HepG2 (cell line): ENCODE data around the gene ZKSCAN1. TPM values are rescaled to one million over a fixed set of nuclear protein-coding genes. Genes with fewer than 3 reads are reported as not detected.

Source experiments
- FOXO1 ChIP-seq: sonication (generic); formaldehyde crosslinking; IDR thresholded peaks from 2 replicates; pipeline ENCODE4 v1.4.0; 2020; ENCODE audit warnings: missing genetic modification reagents
- GLI4 ChIP-seq: sonication (generic); formaldehyde crosslinking; IDR thresholded peaks from 2 replicates; pipeline ENCODE4 v1.5.1; 2020; ENCODE audit warnings: missing genetic modification reagents, mild to moderate bottlenecking, moderate library complexity, borderline replicate concordance
- HIC2 ChIP-seq: sonication (generic); formaldehyde crosslinking; IDR thresholded peaks from 2 replicates; pipeline ENCODE4 v1.9.0; 2022; ENCODE audit warnings: low read depth, missing genetic modification reagents
- HNF1B ChIP-seq: sonication (generic); formaldehyde crosslinking; IDR thresholded peaks from 2 replicates; pipeline ENCODE4 v1.5.1; 2020; ENCODE audit warnings: mild to moderate bottlenecking, moderate library complexity, missing genetic modification reagents
- ZFP36 ChIP-seq: fragments of 150-350 bp; IDR thresholded peaks from 2 replicates; pipeline ENCODE4 v1.6.1; 2018; ENCODE audit warnings: borderline replicate concordance, low read length, low read depth; ENCODE audit not compliant: partially characterized antibody
- ZNF326 ChIP-seq: sonication (generic); formaldehyde crosslinking; IDR thresholded peaks from 2 replicates; pipeline ENCODE4 v1.4.0; 2020; ENCODE audit warnings: missing genetic modification reagents, borderline replicate concordance
- polyA plus RNA-seq, 8 experiments: library from polyadenylated mRNA; depleted of rRNA in 3 of 8; stranded (reverse) in 7 of 8; unstranded in 1 of 8; fragments of >200 nt; fragmentation: Illumina TruSeq in 4 of 8; extraction: Trizol in 4 of 8; gene quantifications; 2 replicates each; pipeline versions ENCODE4 v1.2.1 to v1.2.3, GENCODE V29; 2011 to 2016; ENCODE audit warnings: low read depth in 4 of 8, missing spikeins in 1 of 8, mixed read lengths in 1 of 8; ENCODE audit not compliant: insufficient read depth in 1 of 8
- total RNA-seq, 5 experiments: library from RNA; depleted of rRNA; stranded (reverse); fragments of >200 nt; fragmentation: Illumina TruSeq; extraction: Trizol; gene quantifications; 2 replicates each; pipeline ENCODE4 v1.2.3, GENCODE V29; 2016; ENCODE audit warnings: low read depth in 1 of 5
- TF ChIP-seq, protein P1 (sequence below): sonication (generic); formaldehyde crosslinking; IDR thresholded peaks from 2 replicates; pipeline ENCODE4 v1.8.1; 2023; ENCODE audit warnings: missing genetic modification reagents, inconsistent platforms, borderline replicate concordance
- TF ChIP-seq, protein P2 (sequence below): sonication (generic); formaldehyde crosslinking; IDR thresholded peaks from 2 replicates; pipeline ENCODE4 v1.5.1; 2020; ENCODE audit warnings: mild to moderate bottlenecking, missing genetic modification reagents, borderline replicate concordance
- TF ChIP-seq, protein P3 (sequence below): sonication (generic); formaldehyde crosslinking; IDR thresholded peaks from 2 replicates; pipeline ENCODE4 v1.4.0; 2020; ENCODE audit warnings: mild to moderate bottlenecking, missing genetic modification reagents
- TF ChIP-seq, protein P4 (sequence below): sonication (generic); formaldehyde crosslinking; IDR thresholded peaks from 2 replicates; pipeline ENCODE4 v1.4.0; 2020; ENCODE audit warnings: mild to moderate bottlenecking, low read depth, missing genetic modification reagents

Gene ZKSCAN1
- total and polyA plus RNA-seq, 2 of the 13 experiments (the other 11 are each of a cell fraction or from before 2014, with no cell fraction given) = 46.4 to 60.6 TPM

- no peak for TF ChIP-seq GLI4 (CRISPR knock-in tag)
- TF ChIP-seq FOXO1 (CRISPR knock-in tag) = 0 out of 2 replicates have a peak, but pooled peaks have one; percentile 30
- peak; percentile 51; the same call in 1 of the 2 replicates for TF ChIP-seq HNF1B (CRISPR knock-in tag)
- TF ChIP-seq, protein P1, sequence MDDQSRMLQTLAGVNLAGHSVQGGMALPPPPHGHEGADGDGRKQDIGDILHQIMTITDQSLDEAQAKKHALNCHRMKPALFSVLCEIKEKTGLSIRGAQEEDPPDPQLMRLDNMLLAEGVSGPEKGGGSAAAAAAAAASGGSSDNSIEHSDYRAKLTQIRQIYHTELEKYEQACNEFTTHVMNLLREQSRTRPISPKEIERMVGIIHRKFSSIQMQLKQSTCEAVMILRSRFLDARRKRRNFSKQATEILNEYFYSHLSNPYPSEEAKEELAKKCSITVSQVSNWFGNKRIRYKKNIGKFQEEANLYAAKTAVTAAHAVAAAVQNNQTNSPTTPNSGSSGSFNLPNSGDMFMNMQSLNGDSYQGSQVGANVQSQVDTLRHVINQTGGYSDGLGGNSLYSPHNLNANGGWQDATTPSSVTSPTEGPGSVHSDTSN (CRISPR knock-in tag) = no peak
- TF ChIP-seq, protein P2, sequence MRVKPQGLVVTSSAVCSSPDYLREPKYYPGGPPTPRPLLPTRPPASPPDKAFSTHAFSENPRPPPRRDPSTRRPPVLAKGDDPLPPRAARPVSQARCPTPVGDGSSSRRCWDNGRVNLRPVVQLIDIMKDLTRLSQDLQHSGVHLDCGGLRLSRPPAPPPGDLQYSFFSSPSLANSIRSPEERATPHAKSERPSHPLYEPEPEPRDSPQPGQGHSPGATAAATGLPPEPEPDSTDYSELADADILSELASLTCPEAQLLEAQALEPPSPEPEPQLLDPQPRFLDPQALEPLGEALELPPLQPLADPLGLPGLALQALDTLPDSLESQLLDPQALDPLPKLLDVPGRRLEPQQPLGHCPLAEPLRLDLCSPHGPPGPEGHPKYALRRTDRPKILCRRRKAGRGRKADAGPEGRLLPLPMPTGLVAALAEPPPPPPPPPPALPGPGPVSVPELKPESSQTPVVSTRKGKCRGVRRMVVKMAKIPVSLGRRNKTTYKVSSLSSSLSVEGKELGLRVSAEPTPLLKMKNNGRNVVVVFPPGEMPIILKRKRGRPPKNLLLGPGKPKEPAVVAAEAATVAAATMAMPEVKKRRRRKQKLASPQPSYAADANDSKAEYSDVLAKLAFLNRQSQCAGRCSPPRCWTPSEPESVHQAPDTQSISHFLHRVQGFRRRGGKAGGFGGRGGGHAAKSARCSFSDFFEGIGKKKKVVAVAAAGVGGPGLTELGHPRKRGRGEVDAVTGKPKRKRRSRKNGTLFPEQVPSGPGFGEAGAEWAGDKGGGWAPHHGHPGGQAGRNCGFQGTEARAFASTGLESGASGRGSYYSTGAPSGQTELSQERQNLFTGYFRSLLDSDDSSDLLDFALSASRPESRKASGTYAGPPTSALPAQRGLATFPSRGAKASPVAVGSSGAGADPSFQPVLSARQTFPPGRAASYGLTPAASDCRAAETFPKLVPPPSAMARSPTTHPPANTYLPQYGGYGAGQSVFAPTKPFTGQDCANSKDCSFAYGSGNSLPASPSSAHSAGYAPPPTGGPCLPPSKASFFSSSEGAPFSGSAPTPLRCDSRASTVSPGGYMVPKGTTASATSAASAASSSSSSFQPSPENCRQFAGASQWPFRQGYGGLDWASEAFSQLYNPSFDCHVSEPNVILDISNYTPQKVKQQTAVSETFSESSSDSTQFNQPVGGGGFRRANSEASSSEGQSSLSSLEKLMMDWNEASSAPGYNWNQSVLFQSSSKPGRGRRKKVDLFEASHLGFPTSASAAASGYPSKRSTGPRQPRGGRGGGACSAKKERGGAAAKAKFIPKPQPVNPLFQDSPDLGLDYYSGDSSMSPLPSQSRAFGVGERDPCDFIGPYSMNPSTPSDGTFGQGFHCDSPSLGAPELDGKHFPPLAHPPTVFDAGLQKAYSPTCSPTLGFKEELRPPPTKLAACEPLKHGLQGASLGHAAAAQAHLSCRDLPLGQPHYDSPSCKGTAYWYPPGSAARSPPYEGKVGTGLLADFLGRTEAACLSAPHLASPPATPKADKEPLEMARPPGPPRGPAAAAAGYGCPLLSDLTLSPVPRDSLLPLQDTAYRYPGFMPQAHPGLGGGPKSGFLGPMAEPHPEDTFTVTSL = no peak
- TF ChIP-seq ZFP36 = no peak
- TF ChIP-seq HIC2 = 0 out of 2 replicates have a peak, but pooled peaks have one; percentile 20
- TF ChIP-seq, protein P3, sequence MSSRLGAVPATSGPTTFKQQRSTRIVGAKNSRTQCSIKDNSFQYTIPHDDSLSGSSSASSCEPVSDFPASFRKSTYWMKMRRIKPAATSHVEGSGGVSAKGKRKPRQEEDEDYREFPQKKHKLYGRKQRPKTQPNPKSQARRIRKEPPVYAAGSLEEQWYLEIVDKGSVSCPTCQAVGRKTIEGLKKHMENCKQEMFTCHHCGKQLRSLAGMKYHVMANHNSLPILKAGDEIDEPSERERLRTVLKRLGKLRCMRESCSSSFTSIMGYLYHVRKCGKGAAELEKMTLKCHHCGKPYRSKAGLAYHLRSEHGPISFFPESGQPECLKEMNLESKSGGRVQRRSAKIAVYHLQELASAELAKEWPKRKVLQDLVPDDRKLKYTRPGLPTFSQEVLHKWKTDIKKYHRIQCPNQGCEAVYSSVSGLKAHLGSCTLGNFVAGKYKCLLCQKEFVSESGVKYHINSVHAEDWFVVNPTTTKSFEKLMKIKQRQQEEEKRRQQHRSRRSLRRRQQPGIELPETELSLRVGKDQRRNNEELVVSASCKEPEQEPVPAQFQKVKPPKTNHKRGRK (CRISPR knock-in tag) = no peak
- TF ChIP-seq, protein P4, sequence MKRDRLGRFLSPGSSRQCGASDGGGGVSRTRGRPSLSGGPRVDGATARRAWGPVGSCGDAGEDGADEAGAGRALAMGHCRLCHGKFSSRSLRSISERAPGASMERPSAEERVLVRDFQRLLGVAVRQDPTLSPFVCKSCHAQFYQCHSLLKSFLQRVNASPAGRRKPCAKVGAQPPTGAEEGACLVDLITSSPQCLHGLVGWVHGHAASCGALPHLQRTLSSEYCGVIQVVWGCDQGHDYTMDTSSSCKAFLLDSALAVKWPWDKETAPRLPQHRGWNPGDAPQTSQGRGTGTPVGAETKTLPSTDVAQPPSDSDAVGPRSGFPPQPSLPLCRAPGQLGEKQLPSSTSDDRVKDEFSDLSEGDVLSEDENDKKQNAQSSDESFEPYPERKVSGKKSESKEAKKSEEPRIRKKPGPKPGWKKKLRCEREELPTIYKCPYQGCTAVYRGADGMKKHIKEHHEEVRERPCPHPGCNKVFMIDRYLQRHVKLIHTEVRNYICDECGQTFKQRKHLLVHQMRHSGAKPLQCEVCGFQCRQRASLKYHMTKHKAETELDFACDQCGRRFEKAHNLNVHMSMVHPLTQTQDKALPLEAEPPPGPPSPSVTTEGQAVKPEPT (CRISPR knock-in tag) = no peak
- TF ChIP-seq ZNF326 (CRISPR knock-in tag) = no peak
These were observed at the start of gene ZKSCAN1 (continued) for GRCh38 chr7:100015232-100016214.
